ENCODE measurements around the gene PNPLA2.

The PNPLA2 gene

GRCh38 chr11:831118-831864 is 12.6 kb downstream of the PNPLA2 start:
- DNase-seq (ENCODE audit: low read depth in 2 of 2): no peak

- no peak for DNase-seq (ENCODE audit: low read depth in 2 of 2)
These were observed 13.3 kb downstream of the PNPLA2 start for GRCh38 chr11:831961-832528.

DNA sequence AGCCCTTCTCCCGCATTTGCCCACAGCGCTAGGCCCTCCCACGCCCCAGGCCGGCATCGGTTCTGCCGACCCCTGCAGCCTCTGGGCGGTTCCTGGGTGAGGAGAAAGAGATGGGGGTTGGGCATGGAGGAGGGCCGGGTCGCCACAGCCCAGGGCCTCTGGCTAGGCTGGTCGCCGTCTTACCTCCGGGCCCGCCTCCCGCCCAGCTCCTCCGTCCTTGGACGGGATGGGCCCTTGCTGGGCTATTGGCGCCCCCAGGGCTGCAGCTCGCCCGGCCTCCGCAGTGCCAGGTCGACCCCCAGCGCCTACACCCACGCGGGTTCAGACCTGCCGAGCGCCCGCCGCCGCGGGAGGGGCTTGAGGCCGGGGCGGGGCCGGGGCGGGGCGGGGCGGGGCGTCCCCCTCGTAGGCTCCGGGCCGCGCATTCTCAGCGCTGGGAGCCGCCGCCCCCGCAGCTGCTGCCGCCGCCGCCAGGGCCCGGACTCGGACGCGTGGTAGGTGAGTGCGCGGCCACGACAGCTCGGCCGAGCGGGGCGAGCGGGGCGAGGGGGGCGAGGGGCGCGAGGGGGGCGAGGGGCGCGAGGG is 13.9 kb downstream of the PNPLA2 start, which contains the start of gene CD151:
Gene CD151, plus strand, starts transcription at position 424 of the 585 bp plus-strand sequence. CDS start 3,118 bp downstream, outside the sequence.
- DNase-seq (ENCODE audit: low read depth in 2 of 2): no peak

GRCh38 chr11:833114-833791 is 14.5 kb downstream of the PNPLA2 start:
- DNase-seq (ENCODE audit: low read depth in 2 of 2): no peak

DNA sequence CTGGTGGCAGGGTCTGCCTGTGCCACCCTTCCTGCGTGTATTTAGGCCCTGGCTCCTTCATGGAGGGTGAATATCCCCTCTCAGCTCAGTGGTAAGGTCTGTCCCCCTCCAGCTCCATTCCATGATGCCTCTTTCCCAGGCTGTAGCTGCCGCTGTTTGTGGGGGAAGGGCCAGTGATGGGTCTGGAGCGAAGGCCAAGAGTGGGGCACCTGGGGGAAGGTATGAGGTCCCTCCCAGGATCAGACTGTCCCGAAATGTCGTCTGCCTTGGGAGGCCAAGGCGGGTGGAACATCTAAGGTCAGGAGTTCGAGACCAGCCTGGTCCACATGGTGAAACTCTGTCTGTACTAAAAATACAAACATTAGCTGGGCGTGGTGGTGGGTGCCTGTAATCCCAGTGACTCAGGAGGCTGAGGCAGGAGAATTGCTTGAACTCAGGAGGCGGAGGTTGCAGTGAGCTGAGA is 15.2 kb downstream of the PNPLA2 start:
- DNase-seq (ENCODE audit: low read depth in 2 of 2): no peak

GRCh38 chr11:834371-835316 is 15.9 kb downstream of the PNPLA2 start:
- DNase-seq (ENCODE audit: low read depth in 2 of 2): no peak

DNA sequence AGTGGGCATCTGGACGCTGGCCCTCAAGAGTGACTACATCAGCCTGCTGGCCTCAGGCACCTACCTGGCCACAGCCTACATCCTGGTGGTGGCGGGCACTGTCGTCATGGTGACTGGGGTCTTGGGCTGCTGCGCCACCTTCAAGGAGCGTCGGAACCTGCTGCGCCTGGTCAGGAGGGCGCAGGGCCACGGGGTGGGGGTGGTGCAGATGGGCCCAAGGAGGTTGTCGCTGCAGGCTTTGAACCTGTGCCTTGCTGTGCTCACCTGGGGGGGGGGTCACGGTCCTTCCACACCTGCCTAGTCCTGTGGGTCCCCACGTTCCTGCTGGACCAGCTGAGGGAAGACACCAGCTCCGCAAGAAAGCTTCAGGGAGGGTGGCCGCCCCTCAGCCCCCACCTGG is 17.6 kb downstream of the PNPLA2 start:
- DNase-seq (ENCODE audit: low read depth in 2 of 2): no peak

DNA sequence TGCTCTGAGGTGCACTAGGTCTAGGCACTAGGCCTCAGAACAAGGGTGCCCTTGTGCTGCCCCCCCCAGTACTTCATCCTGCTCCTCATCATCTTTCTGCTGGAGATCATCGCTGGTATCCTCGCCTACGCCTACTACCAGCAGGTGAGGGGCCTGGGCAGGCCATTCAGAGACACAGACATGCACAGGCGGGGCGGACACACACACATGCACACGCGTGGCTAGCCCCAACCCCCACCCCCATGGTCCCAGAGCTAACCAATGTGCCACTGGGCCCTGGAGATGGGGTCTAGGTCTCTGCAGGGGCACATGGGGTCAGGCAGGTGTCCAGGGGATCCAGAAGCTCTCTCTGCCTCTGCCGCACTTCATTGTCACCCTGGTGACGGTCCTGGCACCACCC is 18.0 kb downstream of the PNPLA2 start:
- DNase-seq (ENCODE audit: low read depth in 2 of 2): no peak

DNA sequence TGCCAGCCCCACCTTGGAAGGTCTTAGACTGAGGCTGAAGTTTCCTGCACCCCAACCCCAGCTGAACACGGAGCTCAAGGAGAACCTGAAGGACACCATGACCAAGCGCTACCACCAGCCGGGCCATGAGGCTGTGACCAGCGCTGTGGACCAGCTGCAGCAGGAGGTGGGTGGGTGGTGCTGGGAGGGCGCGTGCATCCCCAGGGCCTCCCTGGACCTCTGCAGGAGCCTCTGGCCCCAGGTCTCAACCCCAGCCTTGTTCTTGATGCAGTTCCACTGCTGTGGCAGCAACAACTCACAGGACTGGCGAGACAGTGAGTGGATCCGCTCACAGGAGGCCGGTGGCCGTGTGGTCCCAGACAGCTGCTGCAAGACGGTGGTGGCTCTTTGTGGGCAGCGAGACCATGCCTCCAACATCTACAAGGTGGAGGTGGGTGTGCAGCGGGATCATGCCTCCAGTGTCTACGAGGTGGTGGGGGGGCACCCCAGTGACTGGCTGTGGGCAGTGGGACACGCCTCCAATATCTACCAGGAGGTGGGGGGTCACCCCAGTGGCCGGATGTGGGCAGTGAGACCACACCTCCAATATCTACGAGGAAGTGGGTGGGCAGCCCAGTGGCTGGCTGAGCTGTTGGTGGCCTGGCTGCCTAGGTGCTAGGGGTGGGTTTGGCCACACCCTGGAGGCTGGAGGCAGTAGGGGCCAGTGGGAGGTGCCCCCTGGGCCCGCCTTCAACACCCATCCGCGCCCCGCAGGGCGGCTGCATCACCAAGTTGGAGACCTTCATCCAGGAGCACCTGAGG is 18.7 kb downstream of the PNPLA2 start:
- DNase-seq (ENCODE audit: low read depth in 2 of 2): no peak

DNA sequence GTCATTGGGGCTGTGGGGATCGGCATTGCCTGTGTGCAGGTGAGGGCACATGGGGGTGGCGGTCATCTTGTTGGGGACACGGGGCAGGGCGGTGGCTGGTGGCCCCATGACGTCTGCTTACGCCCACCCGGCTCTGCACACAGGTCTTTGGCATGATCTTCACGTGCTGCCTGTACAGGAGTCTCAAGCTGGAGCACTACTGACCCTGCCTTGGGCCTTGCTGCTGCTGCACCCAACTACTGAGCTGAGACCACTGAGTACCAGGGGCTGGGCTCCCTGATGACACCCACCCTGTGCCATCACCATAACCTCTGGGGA is 19.2 kb downstream of the PNPLA2 start:
- no peak for DNase-seq (ENCODE audit: low read depth in 2 of 2)

GRCh38 chr11:838441-839279 is 19.9 kb downstream of the PNPLA2 start:
- DNase-seq (ENCODE audit: low read depth in 2 of 2): no peak

DNA sequence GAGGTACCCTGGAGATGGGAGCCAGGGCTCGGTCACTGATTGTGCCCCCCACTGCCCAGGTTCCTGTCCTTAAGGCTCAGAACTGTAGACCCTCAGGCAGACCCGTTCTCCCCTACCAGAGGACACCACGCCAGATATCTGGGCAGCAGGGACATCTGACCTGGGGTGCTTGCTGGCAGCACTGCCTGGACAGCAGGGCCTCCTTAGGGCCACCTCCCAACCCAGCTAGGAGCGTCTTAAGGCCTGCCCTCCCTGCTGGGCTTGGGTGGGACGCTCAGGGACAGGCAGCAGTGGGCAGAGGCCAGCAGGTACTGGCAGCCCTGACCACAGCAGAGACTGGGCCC is 20.5 kb downstream of the PNPLA2 start:
- DNase-seq (ENCODE audit: low read depth in 2 of 2): no peak

GRCh38 chr11:839875-840617 is 21.3 kb downstream of the PNPLA2 start:
- DNase-seq (ENCODE audit: low read depth in 2 of 2): no peak

GRCh38 chr11:841981-842369 is 23.3 kb downstream of the PNPLA2 start:
- no peak for DNase-seq (ENCODE audit: low read depth in 2 of 2)

- peak; percentile 70 to 73 for DNase-seq (ENCODE audit: low read depth in 2 of 2)
These were observed 23.8 kb downstream of the PNPLA2 start, which contains the start of the genes POLR2L and TSPAN4 for GRCh38 chr11:842370-843002. TSS of gene POLR2L (minus strand) at chr11:842529. CDS start at chr11:842508, 21 bp downstream. TSS of gene TSPAN4 (plus strand) at chr11:842852. CDS start at chr11:850305, 7,453 bp downstream.

DNA sequence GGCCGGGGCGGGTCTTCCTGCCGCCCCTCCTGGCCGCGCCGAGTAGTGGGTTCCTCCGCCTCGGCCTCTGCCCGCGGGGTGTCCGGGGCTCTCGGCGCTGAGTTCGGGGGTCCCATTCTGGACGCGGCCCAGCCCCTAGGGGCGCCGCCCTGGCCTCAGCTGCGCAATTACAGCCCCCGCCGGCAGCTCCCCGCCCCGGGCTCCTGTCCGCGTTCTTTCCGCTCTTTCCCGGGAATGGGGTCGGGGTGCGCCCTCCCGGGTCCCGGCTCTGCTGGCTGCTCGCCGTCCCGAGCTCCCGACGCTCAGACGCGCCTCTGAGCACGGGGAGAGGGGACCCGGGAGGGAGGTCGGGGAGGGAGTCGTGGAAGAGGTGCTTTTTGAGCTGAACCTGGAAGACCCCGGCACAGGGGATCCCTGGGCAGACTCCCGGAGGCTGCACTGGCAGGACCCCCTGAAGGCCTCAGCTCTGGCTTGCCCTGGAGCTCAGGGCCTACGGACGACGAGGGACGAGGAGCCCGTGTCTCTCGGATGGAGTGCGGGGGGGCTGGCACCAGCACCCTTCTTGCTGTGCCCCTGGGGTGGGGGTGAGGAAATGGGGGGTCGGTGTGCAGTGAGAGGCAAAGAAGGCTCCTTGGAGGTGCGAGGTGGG is 24.5 kb downstream of the PNPLA2 start:
- no peak for DNase-seq (ENCODE audit: low read depth in 2 of 2)

- peak; percentile 90 for DNase-seq (ENCODE audit: low read depth in 2 of 2)
These were observed 25.3 kb downstream of the PNPLA2 start for GRCh38 chr11:843818-844692.
